Suprapubic skin (tissue), 4 donors: ENCODE data around the gene PDIA2.

Experiments
- POLR2A ChIP-seq, 2 donors: fragments of 450-650 bp; IDR thresholded peaks; one replicate each; pipeline ENCODE4 v1.6.1; 2017; ENCODE audit warnings: antibody characterized with exemption in 2 of 2, mild to moderate bottlenecking in 2 of 2, moderate library complexity in 2 of 2
- POLR2AphosphoS5 ChIP-seq, 3 donors: sonication (generic); formaldehyde crosslinking; IDR thresholded peaks; one replicate each; pipeline ENCODE4 v1.6.1; 2017; ENCODE audit warnings: antibody characterized with exemption in 3 of 3
- TF ChIP-seq, protein P1 (sequence below), 2 donors: fragments of 200-600 bp in 1 of 2; fragments of 450-650 bp in 1 of 2; sonication (generic) in 1 of 2; IDR thresholded peaks; one replicate each; pipeline ENCODE4 v1.5.1; 2016 to 2019; ENCODE audit warnings: antibody characterized with exemption in 2 of 2, mild to moderate bottlenecking in 1 of 2, moderate library complexity in 1 of 2

DNA sequence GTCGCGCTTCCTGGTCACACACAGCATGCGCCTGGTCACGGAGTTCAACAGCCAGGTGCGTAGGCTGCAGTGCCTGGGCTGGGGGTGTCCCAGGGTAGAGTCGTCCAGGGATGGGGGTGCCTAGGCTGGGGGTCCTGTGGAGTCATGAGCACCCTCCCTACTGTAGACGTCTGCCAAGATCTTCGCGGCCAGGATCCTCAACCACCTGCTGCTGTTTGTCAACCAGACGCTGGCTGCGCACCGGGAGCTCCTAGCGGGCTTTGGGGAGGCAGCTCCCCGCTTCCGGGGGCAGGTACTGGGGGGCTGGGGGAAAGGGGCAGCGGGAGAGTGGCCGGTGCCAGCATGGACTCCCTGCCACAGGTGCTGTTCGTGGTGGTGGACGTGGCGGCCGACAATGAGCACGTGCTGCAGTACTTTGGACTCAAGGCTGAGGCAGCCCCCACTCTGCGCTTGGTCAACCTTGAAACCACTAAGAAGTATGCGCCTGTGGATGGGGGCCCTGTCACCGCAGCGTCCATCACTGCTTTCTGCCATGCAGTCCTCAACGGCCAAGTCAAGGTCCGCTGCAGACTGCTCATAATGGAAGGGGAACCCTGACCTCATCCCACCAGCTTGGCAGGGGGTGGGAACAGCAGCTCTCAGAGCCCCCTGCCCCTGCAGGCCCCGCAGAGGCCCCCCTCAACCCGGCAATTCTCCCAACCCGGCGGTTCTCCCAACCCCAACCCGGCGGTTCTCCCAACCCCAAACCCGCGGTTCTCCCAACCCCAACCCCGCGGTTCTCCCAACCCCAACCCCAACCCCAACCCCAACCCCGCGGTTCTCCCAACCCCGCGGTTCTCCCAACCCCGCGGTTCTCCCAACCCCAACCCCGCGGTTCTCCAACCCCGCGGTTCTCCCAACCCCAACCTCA, 2.4 kb downstream of the PDIA2 start:
- TF ChIP-seq, protein P1, sequence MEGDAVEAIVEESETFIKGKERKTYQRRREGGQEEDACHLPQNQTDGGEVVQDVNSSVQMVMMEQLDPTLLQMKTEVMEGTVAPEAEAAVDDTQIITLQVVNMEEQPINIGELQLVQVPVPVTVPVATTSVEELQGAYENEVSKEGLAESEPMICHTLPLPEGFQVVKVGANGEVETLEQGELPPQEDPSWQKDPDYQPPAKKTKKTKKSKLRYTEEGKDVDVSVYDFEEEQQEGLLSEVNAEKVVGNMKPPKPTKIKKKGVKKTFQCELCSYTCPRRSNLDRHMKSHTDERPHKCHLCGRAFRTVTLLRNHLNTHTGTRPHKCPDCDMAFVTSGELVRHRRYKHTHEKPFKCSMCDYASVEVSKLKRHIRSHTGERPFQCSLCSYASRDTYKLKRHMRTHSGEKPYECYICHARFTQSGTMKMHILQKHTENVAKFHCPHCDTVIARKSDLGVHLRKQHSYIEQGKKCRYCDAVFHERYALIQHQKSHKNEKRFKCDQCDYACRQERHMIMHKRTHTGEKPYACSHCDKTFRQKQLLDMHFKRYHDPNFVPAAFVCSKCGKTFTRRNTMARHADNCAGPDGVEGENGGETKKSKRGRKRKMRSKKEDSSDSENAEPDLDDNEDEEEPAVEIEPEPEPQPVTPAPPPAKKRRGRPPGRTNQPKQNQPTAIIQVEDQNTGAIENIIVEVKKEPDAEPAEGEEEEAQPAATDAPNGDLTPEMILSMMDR (IDR thresholded peaks at IDR 0.05): no peak
- TF ChIP-seq POLR2AphosphoS5 (IDR thresholded peaks at IDR 0.05) (no peak), POLR2A (IDR thresholded peaks at IDR 0.05) (no peak)
